Dermis microvascular lymphatic vessel endothelial cell (primary cell): ENCODE measurements around the gene TNS1. TPM values are rescaled to one million over a fixed set of nuclear protein-coding genes. Genes with fewer than 3 reads are reported as not detected.

Experiments
- DNase-seq, 2 donors: peaks; one replicate each; pipeline versions ENCODE4 v3.0.0 to v3.0.0-alpha.2; 2010; ENCODE audit warnings: low read depth in 2 of 2
- total RNA-seq: library from RNA; depleted of rRNA; stranded (reverse); fragments of >200 nt; gene quantifications from 2 replicates; pipeline ENCODE4 v1.2.1, GENCODE V29; 2014

TNS1 gene
- total RNA-seq, 1 donor from 2014 or later = 21.1 TPM

DNA sequence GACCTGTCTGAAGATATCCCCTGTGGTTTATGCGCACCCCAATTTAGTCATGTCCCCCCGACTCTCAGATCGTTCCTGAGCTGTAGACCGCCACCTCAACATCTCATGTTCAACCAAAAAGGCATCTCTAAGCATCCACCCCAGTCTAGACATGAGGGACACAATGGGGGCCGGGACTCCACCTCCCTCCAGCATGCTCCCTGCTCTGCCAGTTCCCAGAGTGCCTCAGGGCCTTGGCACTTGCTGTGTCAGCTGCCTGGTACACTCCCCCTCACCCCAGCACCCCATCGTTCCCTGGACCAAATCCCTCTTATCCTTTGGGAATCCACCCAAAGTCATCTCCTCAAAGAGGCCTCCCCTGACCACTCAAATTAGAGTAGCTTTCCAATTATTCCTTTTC is 22.2 kb downstream of the TNS1 start:
- DNase-seq = no peak

DNA sequence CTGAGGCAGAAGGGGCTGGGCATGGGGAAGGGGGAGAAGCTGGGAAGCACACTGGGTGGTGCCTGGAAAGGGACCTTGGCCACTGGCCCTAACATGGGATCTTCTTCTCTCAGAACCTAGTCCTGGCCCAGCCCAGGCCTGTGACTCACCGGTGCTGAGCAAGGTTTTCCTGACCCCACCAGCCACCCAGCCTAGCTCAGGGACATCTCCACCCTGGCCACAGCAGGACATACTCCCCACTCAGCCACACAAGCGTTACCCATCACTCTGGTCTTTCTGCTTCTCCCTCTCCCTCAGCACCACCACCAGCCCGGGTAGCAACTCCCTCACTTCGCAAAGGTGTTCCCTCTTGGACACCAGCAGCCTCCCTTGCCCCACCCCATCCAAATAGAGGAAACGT is 22.8 kb downstream of the TNS1 start:
- DNase-seq = peak in 1 of 2 donors; percentile 19

DNA sequence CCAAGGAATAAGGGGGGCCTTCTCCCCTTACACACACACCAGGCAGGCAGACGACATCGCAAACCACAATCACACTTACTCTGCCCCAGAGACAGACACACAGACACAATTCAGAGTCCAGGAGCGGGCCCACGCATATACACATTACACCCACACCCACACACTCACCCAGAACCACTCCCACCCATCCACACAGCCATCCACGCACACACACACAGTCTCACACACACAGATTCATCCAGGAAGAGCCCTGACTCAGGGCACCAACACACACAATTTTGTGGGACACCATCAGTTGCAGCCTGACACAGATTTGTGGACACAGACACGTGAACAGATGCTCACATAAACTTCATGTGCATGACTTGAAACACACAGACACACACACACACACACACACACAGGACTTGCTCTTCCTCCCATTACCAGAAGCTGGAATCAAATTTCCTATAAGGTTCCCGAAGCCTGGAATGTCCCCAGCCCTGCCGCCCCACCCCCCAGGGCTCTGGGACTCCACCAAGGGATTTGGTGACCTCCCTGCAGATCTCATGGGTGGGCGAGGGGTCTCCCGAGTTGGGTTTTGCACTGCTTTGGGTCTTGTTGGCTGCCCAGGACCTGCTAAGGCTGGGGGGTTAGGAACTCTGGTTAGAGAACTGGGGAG is 23.5 kb downstream of the TNS1 start:
- peak; percentile 22 to 47 for DNase-seq

DNA sequence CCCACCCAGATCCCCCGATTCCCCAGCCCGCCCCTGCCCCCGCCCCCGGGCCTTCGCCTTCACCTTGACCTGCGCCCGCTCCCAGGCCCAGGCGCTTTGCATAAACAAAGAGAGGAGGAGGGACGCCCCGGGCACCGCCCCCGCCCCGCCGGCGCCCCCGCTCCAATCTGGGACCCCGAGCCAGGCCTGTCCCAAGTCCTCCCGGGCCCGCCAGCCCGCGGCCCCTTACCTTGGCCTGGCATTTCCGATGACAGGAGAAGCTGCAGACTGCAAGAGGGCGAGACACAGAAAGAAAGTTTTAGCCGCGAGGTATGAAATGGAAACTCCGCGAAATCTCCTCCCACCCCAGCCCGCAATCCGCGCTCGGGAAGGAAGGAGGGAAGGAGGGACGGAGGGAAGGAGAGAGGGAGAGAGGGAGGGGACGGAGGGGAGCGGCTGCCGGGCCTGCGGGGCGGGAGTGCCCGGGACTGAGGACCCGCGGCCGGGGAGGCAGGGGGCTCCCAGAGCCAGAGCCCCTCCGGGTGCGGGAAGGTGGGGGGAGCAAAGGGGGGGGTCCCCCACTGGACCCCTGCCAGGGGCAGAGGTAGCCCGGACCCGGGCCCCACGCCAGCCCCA is 24.2 kb downstream of the TNS1 start:
- DNase-seq = peak in 1 of 2 donors; percentile 15

DNA sequence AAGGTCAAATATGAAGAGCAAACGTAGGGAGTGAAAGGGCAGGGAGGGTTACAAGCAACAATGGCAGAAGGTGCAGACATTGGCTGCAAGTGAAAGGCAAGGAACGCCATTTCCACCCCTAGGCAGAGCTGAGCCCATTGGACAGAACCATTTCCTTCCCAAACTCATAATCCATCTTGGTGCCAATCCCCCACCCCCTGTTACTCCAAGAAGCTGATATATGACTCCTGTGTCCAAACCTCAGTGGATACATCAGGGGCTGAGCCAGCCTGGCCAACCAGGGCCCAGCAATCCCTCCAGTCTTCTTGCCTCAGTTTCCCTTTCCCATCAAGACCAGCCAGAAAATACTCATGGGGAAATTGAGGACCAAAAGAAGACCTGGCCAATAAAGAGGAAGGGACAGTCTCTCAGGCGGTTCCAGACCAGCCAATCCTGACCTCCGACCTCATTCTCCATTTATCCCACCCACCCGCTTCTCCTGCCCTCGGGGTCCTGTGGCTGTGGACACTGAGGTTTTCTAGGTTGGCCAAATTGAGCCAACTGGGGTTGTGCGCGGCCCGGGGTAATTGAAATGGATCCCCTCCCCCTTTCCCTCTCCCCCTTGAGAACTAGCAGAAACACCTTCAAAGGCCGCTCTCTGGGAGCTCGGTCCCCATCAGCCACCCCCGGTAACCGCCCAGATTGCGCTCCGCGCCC is 24.8 kb downstream of the TNS1 start:
- DNase-seq = no peak

GRCh38 chr2:217976301-217976700 is 26.5 kb downstream of the TNS1 start:
- DNase-seq = no peak

GRCh38 chr2:217975626-217976025 is 27.2 kb downstream of the TNS1 start:
- DNase-seq = no peak

GRCh38 chr2:217974389-217975005 is 28.3 kb downstream of the TNS1 start:
- no peak for DNase-seq

DNA sequence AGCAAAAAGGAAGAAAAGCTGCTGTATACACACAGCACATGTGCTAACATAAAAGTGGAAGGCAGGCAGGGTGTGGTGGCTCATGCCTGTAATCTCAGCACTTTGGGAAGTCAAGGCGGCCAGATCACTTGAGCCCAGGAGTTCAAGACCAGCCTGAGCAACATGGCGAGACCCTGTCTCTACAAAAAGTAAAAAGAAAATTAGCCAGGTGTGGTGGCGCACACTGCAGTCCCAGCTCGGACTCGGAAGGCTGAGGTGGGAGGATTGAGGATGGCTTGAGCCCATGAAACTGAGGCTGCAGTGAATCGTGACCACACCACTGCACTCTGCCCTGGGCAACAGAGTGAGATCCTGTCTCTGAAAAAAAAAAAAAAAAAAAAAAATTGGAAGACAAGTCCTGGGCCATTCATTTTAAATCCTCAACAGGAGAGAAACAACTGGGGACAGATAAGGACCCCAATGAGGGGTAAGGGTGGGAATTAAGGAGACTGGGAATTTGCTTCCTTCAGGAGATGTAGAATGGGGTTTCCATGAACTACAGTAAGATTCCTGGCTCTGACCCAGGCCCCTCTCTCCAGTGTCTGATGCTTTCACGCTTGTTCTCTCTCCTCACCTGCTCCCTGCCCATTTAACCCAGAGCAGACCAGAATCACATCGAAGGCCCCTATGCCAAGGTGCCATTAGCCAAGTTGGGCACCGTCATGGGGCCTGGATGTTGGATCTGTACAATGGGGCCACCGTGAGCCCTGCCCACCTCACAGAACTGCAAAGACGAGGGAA is 29.6 kb downstream of the TNS1 start:
- DNase-seq = no peak

DNA sequence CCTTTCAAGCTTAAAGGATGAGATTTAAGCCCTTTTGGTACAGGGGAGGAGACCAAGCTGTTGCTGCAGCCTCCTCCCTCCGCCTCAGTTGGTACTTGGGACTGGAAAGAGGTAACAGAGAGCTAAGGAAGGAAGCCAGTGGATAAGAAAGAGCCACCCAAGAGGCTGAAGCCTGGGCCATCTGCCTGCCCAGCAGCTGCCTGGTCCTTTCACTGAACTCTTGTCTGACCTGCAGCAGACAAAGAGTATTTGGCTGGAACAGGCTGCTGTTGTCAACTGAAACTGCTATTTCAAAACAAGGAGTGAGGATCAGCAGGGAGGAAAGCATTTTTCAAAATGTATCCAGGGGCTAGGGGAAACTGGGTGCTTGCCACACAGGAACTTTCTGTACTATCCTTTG is 30.3 kb downstream of the TNS1 start:
- DNase-seq = no peak

DNA sequence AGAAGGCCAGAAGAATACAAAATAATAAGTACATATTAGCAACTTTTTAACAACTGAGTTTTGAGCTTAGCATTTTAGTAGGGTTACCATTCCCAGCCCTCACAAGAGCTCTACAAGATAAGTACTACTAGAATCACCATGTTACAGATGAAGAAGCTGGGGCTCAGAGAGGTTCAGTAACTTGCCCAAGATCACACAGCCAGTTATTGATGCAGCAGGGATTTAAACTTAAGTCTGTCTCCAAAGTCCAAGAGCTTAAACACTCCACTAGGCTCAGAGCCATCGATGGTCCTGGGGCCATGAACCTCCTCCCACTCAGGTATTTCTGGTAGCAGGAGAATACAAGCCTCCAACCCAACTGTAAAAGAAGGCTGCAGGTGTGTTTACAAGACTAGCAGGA is 30.8 kb downstream of the TNS1 start:
- DNase-seq = no peak

- no peak for DNase-seq
Measured at GRCh38 chr2:217971166-217971565, 31.6 kb downstream of the TNS1 start.

DNA sequence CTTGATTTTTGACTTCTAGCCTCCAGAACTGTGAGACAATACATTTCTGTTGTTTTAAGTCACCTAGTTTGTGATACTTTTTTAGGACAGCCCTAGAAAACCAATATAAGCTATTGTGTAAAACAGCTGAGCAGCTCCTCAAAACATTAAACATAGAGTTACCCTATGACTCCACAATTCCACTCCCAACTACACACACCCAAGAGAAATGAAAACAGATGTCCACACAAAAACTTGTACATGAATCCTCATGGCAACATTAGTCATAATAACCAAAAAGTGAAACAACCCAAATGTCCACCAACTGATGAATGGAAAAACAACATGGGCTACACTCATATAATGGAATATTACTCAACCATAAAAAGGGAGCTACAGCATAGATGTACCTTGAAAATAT is 32.6 kb downstream of the TNS1 start:
- DNase-seq = no peak

- DNase-seq = no peak
Measured at GRCh38 chr2:217969588-217969987, 33.2 kb downstream of the TNS1 start.

DNA sequence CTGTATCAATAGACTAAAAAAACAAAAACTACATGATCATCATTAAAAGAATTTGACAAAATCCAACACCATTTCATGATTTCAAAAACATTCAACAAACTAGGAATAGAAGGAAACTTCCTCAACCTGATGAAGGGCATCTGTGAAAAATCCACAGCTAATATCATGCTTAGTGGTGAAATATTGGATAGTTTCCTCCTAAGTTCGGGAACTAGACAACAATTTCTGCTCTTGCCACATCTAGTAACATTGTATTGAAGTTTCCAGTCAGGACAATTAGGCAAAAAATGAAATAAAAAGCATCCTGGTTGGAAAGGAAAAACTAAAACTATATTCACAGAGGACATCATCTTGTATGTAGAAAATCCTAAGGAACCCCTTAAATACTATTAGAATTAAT is 34.8 kb downstream of the TNS1 start:
- no peak for DNase-seq

- DNase-seq = no peak
Measured at GRCh38 chr2:217966423-217967070, 36.2 kb downstream of the TNS1 start.

- DNase-seq = no peak
Measured at GRCh38 chr2:217964275-217965161, 38.3 kb downstream of the TNS1 start.

DNA sequence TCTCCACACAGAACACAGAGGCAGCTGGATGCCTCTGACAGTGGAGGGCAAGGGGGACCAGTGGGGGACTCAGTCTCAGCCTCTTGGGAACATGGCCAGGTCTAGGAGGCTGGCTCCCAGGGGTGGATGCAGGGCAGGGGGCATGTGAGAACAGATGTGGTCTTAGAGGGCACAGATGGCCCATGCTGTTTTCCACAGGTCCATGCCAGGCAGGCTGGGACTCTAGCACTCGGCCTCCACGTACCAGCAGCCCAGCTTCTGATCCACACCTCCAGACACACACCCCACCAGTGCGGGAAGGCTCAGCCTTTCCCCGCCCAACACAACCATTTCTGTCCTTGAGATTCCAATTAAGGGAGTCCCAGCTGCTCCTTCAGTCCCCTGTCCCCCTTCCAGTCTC is 42.4 kb downstream of the TNS1 start:
- no peak for DNase-seq

GRCh38 chr2:217959723-217960122 is 43.1 kb downstream of the TNS1 start:
- no peak for DNase-seq

- DNase-seq = no peak
Measured at GRCh38 chr2:217958884-217959225, 43.9 kb downstream of the TNS1 start.
